K562 (cell line): Measurements from ENCODE around the gene CEMIP. TPM values are rescaled to one million over a fixed set of nuclear protein-coding genes. Genes with fewer than 3 reads are reported as not detected.

Experiments used
- ATAC-seq: fragments of 200-7000 bp; cut with Tn5 transposase; 3 replicates; pipeline ENCODE4 v1.9.1; 2020; ENCODE audit warnings: moderate library complexity
- BruUV-seq: library from RNA; stranded (reverse); fragments of 400-500 nt; replicated peaks from 2 replicates; lab custom pipeline; 2021; lab: Mats Ljungman, UMichigan
- CTCF ChIA-PET: fragments of 300-600 bp; formaldehyde crosslinking; extraction: SDS; loops from one replicate; lab custom pipeline; 2021; ENCODE audit warnings: low intra/inter-chr PET ratio; lab: Yijun Ruan, JAX
- POLR2A ChIA-PET: fragments of 300-600, 350-650 bp; sonication (Branson Sonifier 250); formaldehyde crosslinking; extraction: SDS; loops from one replicate; lab custom pipeline; 2021; ENCODE audit warnings: antibody characterized with exemption, inconsistent platforms; lab: Yijun Ruan, JAX
- DNase-seq, 4 experiments: peaks; one replicate each; pipeline versions ENCODE4 v3.0.0 to v3.0.0-alpha.2; 2011 to 2018; ENCODE audit warnings: low spot score in 3 of 4, mixed read lengths in 3 of 4; ENCODE audit errors: extremely low read depth in 1 of 4
- FAIRE-seq: peaks from 2 replicates; lab custom pipeline; 2011; peaks lifted over from hg19 to GRCh38; lab: Jason Lieb, UNC
- H2AFZ ChIP-seq: 2 replicates; pipeline ENCODE4 v1.6.0; 2011; ENCODE audit warnings: low read depth, low read length, control low read depth, inconsistent platforms
- H3K27ac ChIP-seq: fragments of 200-600 bp; 3 replicates; pipeline ENCODE4 v1.8.0; 2011; ENCODE audit warnings: low read depth, mild to moderate bottlenecking, control low read depth, inconsistent platforms, low read length, moderate library complexity, mixed read lengths; ENCODE audit errors: extremely low read depth
- H3K27me3 ChIP-seq, 2 experiments: fragments of 300-600 bp in 1 of 2; 2 replicates in 1 of 2; 3 replicates in 1 of 2; pipeline versions ENCODE4 v1.6.0 to v1.8.0; 2011; ENCODE audit warnings: inconsistent platforms in 2 of 2, low read length in 2 of 2, mild to moderate bottlenecking in 1 of 2, mixed read lengths in 1 of 2, moderate library complexity in 1 of 2; ENCODE audit not compliant: control insufficient read depth in 2 of 2, insufficient read depth in 2 of 2
- H3K36me3 ChIP-seq: fragments of 300-600 bp; 3 replicates; pipeline ENCODE4 v1.8.0; 2011; ENCODE audit warnings: mild to moderate bottlenecking, low read length, inconsistent platforms; ENCODE audit not compliant: control insufficient read depth, insufficient read depth
- H3K4me1 ChIP-seq, 2 experiments: fragments of 200-600 bp in 1 of 2; replicated peaks in 1 of 2; 2 replicates in 1 of 2; 3 replicates in 1 of 2; pipeline versions ENCODE4 v1.5.1 to v1.8.0; 2011; ENCODE audit warnings: inconsistent platforms in 2 of 2, low read length in 2 of 2, mild to moderate bottlenecking in 1 of 2, mixed read lengths in 1 of 2, moderate library complexity in 1 of 2; ENCODE audit not compliant: control insufficient read depth in 2 of 2, insufficient read depth in 2 of 2
- H3K4me2 ChIP-seq: 2 replicates; pipeline ENCODE4 v1.6.1; 2011; ENCODE audit warnings: low read length, control low read depth, inconsistent platforms, mixed read lengths; ENCODE audit not compliant: insufficient read depth
- H3K4me3 ChIP-seq: fragments of 200-600 bp; sonication (generic), shearing (Covaris generic); 2 replicates; pipeline ENCODE4 v1.5.1; 2016; ENCODE audit warnings: control low read depth, inconsistent platforms
- H3K79me2 ChIP-seq: fragments of 200-600 bp; 3 replicates; pipeline ENCODE4 v1.8.0; 2011; ENCODE audit warnings: low read length, inconsistent platforms; ENCODE audit not compliant: control insufficient read depth, insufficient read depth
- H3K9ac ChIP-seq, 2 experiments: 2 replicates each; pipeline versions ENCODE4 v1.6.0 to v1.6.1; 2011; ENCODE audit warnings: low read depth in 2 of 2, low read length in 2 of 2, control low read depth in 1 of 2, inconsistent platforms in 1 of 2, mild to moderate bottlenecking in 1 of 2, mixed read lengths in 1 of 2; ENCODE audit not compliant: insufficient read depth in 1 of 2
- H3K9me1 ChIP-seq: one replicate; pipeline ENCODE4 v1.6.0; 2011; ENCODE audit warnings: inconsistent platforms, mild to moderate bottlenecking, low read length, moderate library complexity; ENCODE audit not compliant: control insufficient read depth, insufficient read depth
- H3K9me3 ChIP-seq: replicated peaks from 2 replicates; pipeline ENCODE4 v1.5.1; 2011; ENCODE audit warnings: low read depth, low read length, inconsistent platforms; ENCODE audit not compliant: control insufficient read depth, insufficient read depth
- H4K20me1 ChIP-seq: replicated peaks from 2 replicates; pipeline ENCODE4 v1.6.1; 2011; ENCODE audit warnings: low read length, inconsistent platforms, mixed read lengths; ENCODE audit not compliant: control insufficient read depth, insufficient read depth
- ARID2 ChIP-seq: fragments of 450-650 bp; IDR thresholded peaks from 2 replicates; pipeline ENCODE4 v1.6.1; 2017; ENCODE audit warnings: antibody characterized with exemption, mild to moderate bottlenecking
- ATF1 ChIP-seq, 2 experiments: fragments of 450-650 bp in 1 of 2; IDR thresholded peaks; 2 replicates each; pipeline ENCODE4 v1.6.1; 2016; ENCODE audit warnings: missing compliant biosample characterization in 1 of 2, missing genetic modification characterization in 1 of 2
- C11orf30 ChIP-seq: fragments of 450-650 bp; IDR thresholded peaks from 2 replicates; pipeline ENCODE4 v1.6.1; 2016; ENCODE audit warnings: low read depth, mild to moderate bottlenecking
- GATA2 ChIP-seq: sonication (generic); formaldehyde crosslinking; IDR thresholded peaks from 2 replicates; pipeline ENCODE4 v1.4.0; 2020; ENCODE audit warnings: mild to moderate bottlenecking, missing genetic modification reagents
- HDAC1 ChIP-seq, 2 experiments: fragments of 450-650 bp; IDR thresholded peaks; 2 replicates each; pipeline ENCODE4 v1.6.1; 2016 to 2017; ENCODE audit warnings: inconsistent platforms in 1 of 2, mild to moderate bottlenecking in 1 of 2, moderate library complexity in 1 of 2
- MAFG ChIP-seq: fragments of 450-650 bp; conservative IDR thresholded peaks from 2 replicates; pipeline ENCODE4 v1.6.1; 2016; ENCODE audit warnings: missing genetic modification characterization, missing compliant biosample characterization
- PHTF2 ChIP-seq: fragments of 250-450 bp; sonication (Bioruptor Pico); IDR thresholded peaks from 2 replicates; pipeline ENCODE4 v1.5.0; 2021; ENCODE audit warnings: mild to moderate bottlenecking
- ZNF143 ChIP-seq: sonication (generic); formaldehyde crosslinking; IDR thresholded peaks from 2 replicates; pipeline ENCODE4 v1.9.0; 2022; ENCODE audit warnings: mild to moderate bottlenecking, missing genetic modification reagents
- ZNF408 ChIP-seq: fragments of 250-450 bp; sonication (Bioruptor Pico); IDR thresholded peaks from 2 replicates; pipeline ENCODE4 v1.4.0; 2020; ENCODE audit warnings: low read depth, mild to moderate bottlenecking, moderate library complexity
- WGBS: fragments of 100-300 bp; shearing (Covaris generic); methylation state at CpG from one replicate; pipeline ENCODE4 v1.1.6; 2016; ENCODE audit warnings: low coverage, mixed read lengths; ENCODE audit not compliant: insufficient coverage; ENCODE audit errors: missing lambda C conversion rate; 5-methylcytosine and 5-hydroxymethylcytosine counted together
- in situ Hi-C: fragments of 300-500 bp; cut with MboI; formaldehyde crosslinking; loops from 4 replicates; pipeline ENCODE4 v1.15.0; 2018; ENCODE audit warnings: inconsistent platforms, mixed read lengths
- intact Hi-C: fragments of 100-400 bp; cut with micrococcal nuclease; formaldehyde crosslinking; loops from 2 replicates; pipeline ENCODE4 v1.14.2; 2022
- polyA plus RNA-seq, 8 experiments: library from polyadenylated mRNA; depleted of rRNA in 4 of 8; stranded (reverse) in 5 of 8; unstranded in 3 of 8; fragments of >200 nt; fragmentation: Nextera tagmentation in 2 of 8; fragmentation: Illumina TruSeq in 1 of 8; extraction: Ambion mirVana in 2 of 8; extraction: Trizol in 1 of 8; gene quantifications; 2 replicates each; pipeline versions ENCODE4 v1.2.1 to v1.2.3, GENCODE V29; 2011 to 2014; ENCODE audit warnings: inconsistent platforms in 1 of 8, missing spikeins in 1 of 8
- total RNA-seq, 7 experiments: library from RNA; depleted of rRNA in 6 of 7; stranded (reverse); fragments of >200 nt in 6 of 7; fragmentation: Illumina TruSeq in 2 of 7; extraction: Trizol in 2 of 7; gene quantifications; 2 replicates each; pipeline versions ENCODE4 v1.2.1 to v1.2.3, GENCODE V29; 2011 to 2021; ENCODE audit warnings: low replicate concordance in 1 of 7
- TF ChIP-seq, protein P1 (sequence below): sonication (generic); formaldehyde crosslinking; IDR thresholded peaks from 2 replicates; pipeline ENCODE4 v1.8.0; 2022; ENCODE audit warnings: mild to moderate bottlenecking, missing genetic modification reagents, borderline replicate concordance
- TF ChIP-seq, protein P2 (sequence below), 2 experiments: fragments of 450-650 bp; IDR thresholded peaks; 2 replicates each; pipeline ENCODE4 v1.6.1; 2016
- TF ChIP-seq, protein P3 (sequence below): fragments of 250-450 bp; sonication (Bioruptor Pico); IDR thresholded peaks from 2 replicates; pipeline ENCODE4 v1.5.0; 2022; ENCODE audit warnings: mild to moderate bottlenecking

The CEMIP gene
- total and polyA plus RNA-seq, 9 of the 15 experiments (the other 6 are each of a cell fraction or from before 2014, with no cell fraction given): 0.33 TPM; not detected in 8

DNA sequence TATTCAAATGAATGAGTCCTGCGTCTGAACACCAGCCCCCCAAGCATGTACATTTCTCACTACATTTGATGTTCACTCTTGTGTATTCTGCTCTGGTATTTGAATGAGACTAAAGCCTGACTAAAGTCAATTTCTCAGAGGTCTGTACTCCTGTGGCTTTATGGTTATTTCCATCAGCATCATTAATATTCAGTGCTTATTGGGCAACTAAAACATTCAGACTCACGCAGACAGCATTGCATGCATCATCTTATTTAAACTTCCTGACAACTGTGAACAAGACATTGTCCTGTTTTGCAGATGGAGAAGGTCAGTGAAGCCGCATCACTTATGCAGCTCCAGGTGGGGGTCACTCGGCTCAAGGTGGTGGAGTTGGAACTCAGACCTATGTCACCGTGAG lies 11.1 kb downstream of the CEMIP start:
- no peak overlapping the region for H3K4me2 ChIP-seq
- ChIA-PET CTCF (interaction anchor here (0.7 kb wide), 1 partner anchor 56 kb away, joined by 3 read pairs; no protein-coding TSS in a partner anchor), POLR2A (no interaction called here)
- 1% methylated on average over 5 of the region's 5 CpGs for WGBS
- H3K27me3 ChIP-seq: peaks cover 5 to 16% of the 10 kb centered on the region in 2 experiments; a peak in 3 of 5 replicates
- no peaks in the 10 kb centered on the region for H3K36me3 ChIP-seq
- no peak overlapping the region for H3K9ac ChIP-seq
- H2AFZ ChIP-seq: no peak overlapping the region
- H3K79me2 ChIP-seq: no peaks in the 10 kb centered on the region
- no peak overlapping the region for H3K4me3 ChIP-seq
- BruUV-seq: no TSS peak
- DNase-seq (no peak), ATAC-seq (no peak), FAIRE-seq (no peak)
- TF ChIP-seq PHTF2 (no peak), ATF1 (CRISPR knock-in tag; IDR thresholded peaks at IDR 0.05) (no peak), ATF1 (tag; IDR thresholded peaks at IDR 0.05) (no peak), ARID2 (no peak), MAFG (no peak), C11orf30 (no peak), ZNF143 (CRISPR knock-in tag) (no peak), GATA2 (CRISPR knock-in tag) (no peak), HDAC1 (IDR thresholded peaks at IDR 0.05) (no peak), ZNF408 (CRISPR knock-in tag) (no peak)
- TF ChIP-seq, protein P1, sequence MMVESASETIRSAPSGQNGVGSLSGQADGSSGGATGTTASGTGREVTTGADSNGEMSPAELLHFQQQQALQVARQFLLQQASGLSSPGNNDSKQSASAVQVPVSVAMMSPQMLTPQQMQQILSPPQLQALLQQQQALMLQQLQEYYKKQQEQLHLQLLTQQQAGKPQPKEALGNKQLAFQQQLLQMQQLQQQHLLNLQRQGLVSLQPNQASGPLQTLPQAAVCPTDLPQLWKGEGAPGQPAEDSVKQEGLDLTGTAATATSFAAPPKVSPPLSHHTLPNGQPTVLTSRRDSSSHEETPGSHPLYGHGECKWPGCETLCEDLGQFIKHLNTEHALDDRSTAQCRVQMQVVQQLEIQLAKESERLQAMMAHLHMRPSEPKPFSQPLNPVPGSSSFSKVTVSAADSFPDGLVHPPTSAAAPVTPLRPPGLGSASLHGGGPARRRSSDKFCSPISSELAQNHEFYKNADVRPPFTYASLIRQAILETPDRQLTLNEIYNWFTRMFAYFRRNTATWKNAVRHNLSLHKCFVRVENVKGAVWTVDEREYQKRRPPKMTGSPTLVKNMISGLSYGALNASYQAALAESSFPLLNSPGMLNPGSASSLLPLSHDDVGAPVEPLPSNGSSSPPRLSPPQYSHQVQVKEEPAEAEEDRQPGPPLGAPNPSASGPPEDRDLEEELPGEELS (CRISPR knock-in tag): no peak
- TF ChIP-seq, protein P2, sequence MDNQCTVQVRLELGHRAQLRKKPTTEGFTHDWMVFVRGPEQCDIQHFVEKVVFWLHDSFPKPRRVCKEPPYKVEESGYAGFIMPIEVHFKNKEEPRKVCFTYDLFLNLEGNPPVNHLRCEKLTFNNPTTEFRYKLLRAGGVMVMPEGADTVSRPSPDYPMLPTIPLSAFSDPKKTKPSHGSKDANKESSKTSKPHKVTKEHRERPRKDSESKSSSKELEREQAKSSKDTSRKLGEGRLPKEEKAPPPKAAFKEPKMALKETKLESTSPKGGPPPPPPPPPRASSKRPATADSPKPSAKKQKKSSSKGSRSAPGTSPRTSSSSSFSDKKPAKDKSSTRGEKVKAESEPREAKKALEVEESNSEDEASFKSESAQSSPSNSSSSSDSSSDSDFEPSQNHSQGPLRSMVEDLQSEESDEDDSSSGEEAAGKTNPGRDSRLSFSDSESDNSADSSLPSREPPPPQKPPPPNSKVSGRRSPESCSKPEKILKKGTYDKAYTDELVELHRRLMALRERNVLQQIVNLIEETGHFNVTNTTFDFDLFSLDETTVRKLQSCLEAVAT (IDR thresholded peaks at IDR 0.05): no peak
- TF ChIP-seq, protein P3, sequence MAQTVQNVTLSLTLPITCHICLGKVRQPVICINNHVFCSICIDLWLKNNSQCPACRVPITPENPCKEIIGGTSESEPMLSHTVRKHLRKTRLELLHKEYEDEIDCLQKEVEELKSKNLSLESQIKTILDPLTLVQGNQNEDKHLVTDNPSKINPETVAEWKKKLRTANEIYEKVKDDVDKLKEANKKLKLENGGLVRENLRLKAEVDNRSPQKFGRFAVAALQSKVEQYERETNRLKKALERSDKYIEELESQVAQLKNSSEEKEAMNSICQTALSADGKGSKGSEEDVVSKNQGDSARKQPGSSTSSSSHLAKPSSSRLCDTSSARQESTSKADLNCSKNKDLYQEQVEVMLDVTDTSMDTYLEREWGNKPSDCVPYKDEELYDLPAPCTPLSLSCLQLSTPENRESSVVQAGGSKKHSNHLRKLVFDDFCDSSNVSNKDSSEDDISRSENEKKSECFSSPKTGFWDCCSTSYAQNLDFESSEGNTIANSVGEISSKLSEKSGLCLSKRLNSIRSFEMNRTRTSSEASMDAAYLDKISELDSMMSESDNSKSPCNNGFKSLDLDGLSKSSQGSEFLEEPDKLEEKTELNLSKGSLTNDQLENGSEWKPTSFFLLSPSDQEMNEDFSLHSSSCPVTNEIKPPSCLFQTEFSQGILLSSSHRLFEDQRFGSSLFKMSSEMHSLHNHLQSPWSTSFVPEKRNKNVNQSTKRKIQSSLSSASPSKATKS (CRISPR knock-in tag): no peak
- H3K9me3 ChIP-seq: no peaks in the 10 kb centered on the region
- H4K20me1 ChIP-seq: peaks cover 6% of the 10 kb centered on the region; the same call in 1 of the 2 replicates
- H3K4me1 ChIP-seq: no peaks in the 10 kb centered on the region
- H3K27ac ChIP-seq: no peak overlapping the region
- in situ Hi-C loops: no loop called here
- no peaks in the 10 kb centered on the region for H3K9me1 ChIP-seq
- intact Hi-C loops: no loop called here
